ENCODE results near the gene IKZF1.

The IKZF1 gene

DNA sequence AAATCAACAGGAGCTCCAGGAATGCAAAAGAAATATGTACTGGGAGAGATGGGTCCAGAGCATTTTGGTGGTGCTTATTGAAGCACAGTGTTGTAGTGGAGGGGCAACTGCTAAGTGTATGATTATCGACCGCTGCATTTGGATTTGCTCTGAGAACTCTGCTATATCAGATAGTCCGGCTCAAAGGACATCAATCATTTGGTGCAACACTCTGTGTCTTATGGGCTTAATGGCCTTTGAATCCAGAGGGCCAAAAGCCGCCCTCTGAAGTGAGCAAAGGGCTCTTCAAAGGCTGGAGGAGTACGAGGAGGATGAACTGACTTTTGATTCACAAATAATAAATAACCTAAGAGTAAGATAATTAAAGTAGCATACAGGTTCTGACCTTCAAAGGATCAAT is 9.4 kb upstream of the IKZF1 start:
- no peak overlapping the region for H3K27ac ChIP-seq (ENCODE audit: low read depth, low read length)
- no peak for TF ChIP-seq EZH2phosphoT487 (conservative IDR thresholded peaks at IDR 0.05; ENCODE audit: low read length)
- TF ChIP-seq, protein P1, sequence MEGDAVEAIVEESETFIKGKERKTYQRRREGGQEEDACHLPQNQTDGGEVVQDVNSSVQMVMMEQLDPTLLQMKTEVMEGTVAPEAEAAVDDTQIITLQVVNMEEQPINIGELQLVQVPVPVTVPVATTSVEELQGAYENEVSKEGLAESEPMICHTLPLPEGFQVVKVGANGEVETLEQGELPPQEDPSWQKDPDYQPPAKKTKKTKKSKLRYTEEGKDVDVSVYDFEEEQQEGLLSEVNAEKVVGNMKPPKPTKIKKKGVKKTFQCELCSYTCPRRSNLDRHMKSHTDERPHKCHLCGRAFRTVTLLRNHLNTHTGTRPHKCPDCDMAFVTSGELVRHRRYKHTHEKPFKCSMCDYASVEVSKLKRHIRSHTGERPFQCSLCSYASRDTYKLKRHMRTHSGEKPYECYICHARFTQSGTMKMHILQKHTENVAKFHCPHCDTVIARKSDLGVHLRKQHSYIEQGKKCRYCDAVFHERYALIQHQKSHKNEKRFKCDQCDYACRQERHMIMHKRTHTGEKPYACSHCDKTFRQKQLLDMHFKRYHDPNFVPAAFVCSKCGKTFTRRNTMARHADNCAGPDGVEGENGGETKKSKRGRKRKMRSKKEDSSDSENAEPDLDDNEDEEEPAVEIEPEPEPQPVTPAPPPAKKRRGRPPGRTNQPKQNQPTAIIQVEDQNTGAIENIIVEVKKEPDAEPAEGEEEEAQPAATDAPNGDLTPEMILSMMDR (IDR thresholded peaks at IDR 0.05; ENCODE audit: insufficient read depth, low read length, poor library complexity, severe bottlenecking), result no peak
- H3F3A ChIP-seq (ENCODE audit: insufficient read depth), result 0 out of 2 replicates have a peak, but pooled peaks cover 6% of the 10 kb centered on the region
- H3K9me3 ChIP-seq (ENCODE audit: insufficient read depth, low read length), result no peaks in the 10 kb centered on the region
- no peak overlapping the region for H3K4me3 ChIP-seq (ENCODE audit: insufficient read depth, low read length, poor library complexity, severe bottlenecking)
- H3K9me2 ChIP-seq (replicated peaks; ENCODE audit: insufficient read depth, low read length), result 0 out of 2 replicates have a peak, but pooled peaks cover 3% of the 10 kb centered on the region
- no peak overlapping the region for H3K9ac ChIP-seq (ENCODE audit: low read length)
- no peaks in the 10 kb centered on the region for H3K27me3 ChIP-seq (ENCODE audit: low read length)
- no peak overlapping the region for H2AFZ ChIP-seq (ENCODE audit: low read depth, low read length, severe bottlenecking)
- H3K4me2 ChIP-seq (ENCODE audit: low read depth, low read length, poor library complexity, severe bottlenecking), result no peak overlapping the region
- no peaks in the 10 kb centered on the region for H4K20me1 ChIP-seq (ENCODE audit: low read depth, low read length)
- no peaks in the 10 kb centered on the region for H3K79me2 ChIP-seq (ENCODE audit: insufficient read depth, low read length)
- 0 out of 2 replicates have a peak, but pooled peaks cover 5% of the 10 kb centered on the region for H3K36me3 ChIP-seq (ENCODE audit: low read length)

DNA sequence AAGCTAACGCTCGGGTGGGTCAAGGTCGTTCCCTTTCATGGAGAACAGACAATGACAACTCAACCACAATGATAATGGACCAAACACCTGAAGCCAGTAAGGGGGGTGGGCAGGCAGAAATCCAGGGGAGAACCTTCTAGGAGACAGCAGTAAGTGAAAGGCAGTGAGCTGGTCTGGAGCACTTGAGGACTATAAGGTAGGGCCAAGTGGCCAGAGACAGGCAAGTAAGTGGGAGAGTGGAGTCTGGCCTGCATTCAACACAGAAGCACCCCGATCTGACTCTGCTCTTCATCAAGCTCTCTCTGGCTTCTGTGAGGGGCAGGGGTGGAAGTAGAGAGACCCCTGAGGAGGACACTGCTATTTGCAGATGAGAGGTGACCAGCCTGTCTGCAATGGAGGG is 7.7 kb upstream of the IKZF1 start:
- no peaks in the 10 kb centered on the region for H3K79me2 ChIP-seq (ENCODE audit: insufficient read depth, low read length)
- H3K4me3 ChIP-seq (ENCODE audit: insufficient read depth, low read length, poor library complexity, severe bottlenecking), result no peak overlapping the region
- no peak overlapping the region for H3K9ac ChIP-seq (ENCODE audit: low read length)
- H3F3A ChIP-seq (ENCODE audit: insufficient read depth), result peaks cover 17% of the 10 kb centered on the region; the same call in 1 of the 2 replicates
- 0 out of 2 replicates have a peak, but pooled peaks cover 3% of the 10 kb centered on the region for H3K9me2 ChIP-seq (replicated peaks; ENCODE audit: insufficient read depth, low read length)
- TF ChIP-seq, protein P1 (IDR thresholded peaks at IDR 0.05; ENCODE audit: insufficient read depth, low read length, poor library complexity, severe bottlenecking), result no peak
- TF ChIP-seq EZH2phosphoT487 (conservative IDR thresholded peaks at IDR 0.05; ENCODE audit: low read length), result no peak
- H3K36me3 ChIP-seq (ENCODE audit: low read length), result no peaks in the 10 kb centered on the region
- H3K27me3 ChIP-seq (ENCODE audit: low read length), result no peaks in the 10 kb centered on the region
- H3K9me3 ChIP-seq (ENCODE audit: insufficient read depth, low read length), result no peaks in the 10 kb centered on the region
- no peak overlapping the region for H3K27ac ChIP-seq (ENCODE audit: low read depth, low read length)
- no peaks in the 10 kb centered on the region for H4K20me1 ChIP-seq (ENCODE audit: low read depth, low read length)
- H2AFZ ChIP-seq (ENCODE audit: low read depth, low read length, severe bottlenecking), result no peak overlapping the region
- H3K4me2 ChIP-seq (ENCODE audit: low read depth, low read length, poor library complexity, severe bottlenecking), result no peak overlapping the region

DNA sequence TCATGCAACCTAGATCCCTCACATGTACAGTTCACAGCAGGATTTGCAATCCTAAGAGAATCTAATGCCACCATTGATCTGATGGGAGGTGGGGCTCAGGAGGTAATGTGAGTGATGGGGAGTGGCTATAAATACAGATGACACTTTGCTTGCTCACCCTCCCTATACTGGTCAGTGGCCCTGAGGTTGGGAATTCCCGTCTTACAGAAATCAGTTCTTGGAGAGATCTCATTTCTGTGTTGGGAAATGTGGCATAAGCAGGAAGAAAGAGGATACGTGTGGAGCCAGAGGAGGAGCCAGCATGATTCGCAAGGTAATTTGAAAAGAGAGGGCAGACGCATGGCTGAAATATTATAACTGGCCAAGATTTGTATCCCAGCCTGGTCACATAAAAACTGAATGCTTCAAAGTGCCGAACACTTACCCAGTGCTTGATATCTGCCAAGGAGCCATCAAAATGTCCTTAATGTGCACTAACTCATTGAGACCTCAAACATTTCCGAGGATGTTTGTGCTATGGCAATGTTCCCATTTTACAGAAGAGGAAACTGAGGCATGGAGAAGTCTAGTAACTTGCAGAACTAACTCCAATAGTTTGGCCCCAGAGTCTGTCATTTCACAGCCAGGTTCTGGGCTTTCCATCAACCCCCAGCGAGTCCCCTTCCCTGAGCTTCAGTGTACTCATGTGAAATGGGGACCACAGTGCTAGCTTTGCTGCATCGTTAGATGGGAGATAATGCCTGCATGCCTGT is 5.5 kb upstream of the IKZF1 start:
- Histone ChIP-seq H3K4me3 (ENCODE audit: insufficient read depth, low read length, poor library complexity, severe bottlenecking) (no peak overlapping the region), H3K4me2 (ENCODE audit: low read depth, low read length, poor library complexity, severe bottlenecking) (no peak overlapping the region), H3K36me3 (ENCODE audit: low read length) (no peaks in the 10 kb centered on the region), H3F3A (ENCODE audit: insufficient read depth) (peaks cover 25% of the 10 kb centered on the region; the same call in 1 of the 2 replicates), H3K9ac (ENCODE audit: low read length) (no peak overlapping the region), H3K27ac (ENCODE audit: low read depth, low read length) (no peak overlapping the region), H3K79me2 (ENCODE audit: insufficient read depth, low read length) (no peaks in the 10 kb centered on the region), H4K20me1 (ENCODE audit: low read depth, low read length) (no peaks in the 10 kb centered on the region), H2AFZ (ENCODE audit: low read depth, low read length, severe bottlenecking) (no peak overlapping the region), H3K9me3 (ENCODE audit: insufficient read depth, low read length) (no peaks in the 10 kb centered on the region), H3K9me2 (replicated peaks; ENCODE audit: insufficient read depth, low read length) (no peaks in the 10 kb centered on the region), H3K27me3 (ENCODE audit: low read length) (no peaks in the 10 kb centered on the region)
- TF ChIP-seq, protein P1 (IDR thresholded peaks at IDR 0.05; ENCODE audit: insufficient read depth, low read length, poor library complexity, severe bottlenecking), result no peak

Measured in SU-DHL-6 (cell line).